KMS-11 (cell line): ENCODE measurements around the gene RASSF8.

ENCODE experiments used
- H2AFZ ChIP-seq: fragments of 200-600 bp; sonication (generic); 2 replicates; pipeline ENCODE4 v1.6.1; 2016; ENCODE audit warnings: antibody characterized with exemption, mixed run types, low read depth
- H3K27ac ChIP-seq: fragments of 200-600 bp; sonication (generic); 2 replicates; pipeline ENCODE4 v1.6.1; 2016; ENCODE audit warnings: mild to moderate bottlenecking, mixed run types
- H3K27me3 ChIP-seq: fragments of 200-600 bp; sonication (generic); 2 replicates; pipeline ENCODE4 v1.6.1; 2017; ENCODE audit warnings: mild to moderate bottlenecking, low read depth, mixed run types, moderate library complexity; ENCODE audit not compliant: insufficient read depth
- H3K36me3 ChIP-seq: fragments of 200-600 bp; sonication (generic); 2 replicates; pipeline ENCODE4 v1.6.1; 2017; ENCODE audit warnings: mild to moderate bottlenecking, mixed run types; ENCODE audit not compliant: insufficient read depth
- H3K4me1 ChIP-seq: fragments of 200-600 bp; sonication (generic); 2 replicates; pipeline ENCODE4 v1.6.1; 2016; ENCODE audit warnings: mild to moderate bottlenecking, low read depth, mixed run types; ENCODE audit not compliant: poor library complexity, severe bottlenecking
- H3K4me2 ChIP-seq: fragments of 200-600 bp; sonication (generic); 2 replicates; pipeline ENCODE4 v1.7.0; 2016; ENCODE audit warnings: mild to moderate bottlenecking, mixed run types
- H3K4me3 ChIP-seq: fragments of 200-600 bp; sonication (generic); IDR thresholded peaks from 2 replicates; pipeline ENCODE4 v1.6.1; 2017; ENCODE audit warnings: low read depth, low read length, mixed read lengths; ENCODE audit not compliant: insufficient read depth
- H3K79me2 ChIP-seq: fragments of 200-600 bp; sonication (generic); 2 replicates; pipeline ENCODE4 v1.6.1; 2016; ENCODE audit warnings: low read depth, mixed run types; ENCODE audit not compliant: insufficient read depth
- H3K9ac ChIP-seq: fragments of 200-600 bp; sonication (generic); 2 replicates; pipeline ENCODE4 v1.6.1; 2016; ENCODE audit warnings: mild to moderate bottlenecking, mixed run types
- H4K20me1 ChIP-seq: fragments of 200-600 bp; sonication (generic); 2 replicates; pipeline ENCODE4 v1.6.1; 2016; ENCODE audit warnings: mild to moderate bottlenecking, mixed run types; ENCODE audit not compliant: insufficient read depth
- TF ChIP-seq, protein P1 (sequence below): fragments of 200-600 bp; sonication (generic); conservative IDR thresholded peaks from 2 replicates; pipeline ENCODE4 v1.6.1; 2017; ENCODE audit warnings: low read depth, mild to moderate bottlenecking, antibody characterized with exemption, low read length, moderate library complexity, mixed read lengths

Gene RASSF8

DNA sequence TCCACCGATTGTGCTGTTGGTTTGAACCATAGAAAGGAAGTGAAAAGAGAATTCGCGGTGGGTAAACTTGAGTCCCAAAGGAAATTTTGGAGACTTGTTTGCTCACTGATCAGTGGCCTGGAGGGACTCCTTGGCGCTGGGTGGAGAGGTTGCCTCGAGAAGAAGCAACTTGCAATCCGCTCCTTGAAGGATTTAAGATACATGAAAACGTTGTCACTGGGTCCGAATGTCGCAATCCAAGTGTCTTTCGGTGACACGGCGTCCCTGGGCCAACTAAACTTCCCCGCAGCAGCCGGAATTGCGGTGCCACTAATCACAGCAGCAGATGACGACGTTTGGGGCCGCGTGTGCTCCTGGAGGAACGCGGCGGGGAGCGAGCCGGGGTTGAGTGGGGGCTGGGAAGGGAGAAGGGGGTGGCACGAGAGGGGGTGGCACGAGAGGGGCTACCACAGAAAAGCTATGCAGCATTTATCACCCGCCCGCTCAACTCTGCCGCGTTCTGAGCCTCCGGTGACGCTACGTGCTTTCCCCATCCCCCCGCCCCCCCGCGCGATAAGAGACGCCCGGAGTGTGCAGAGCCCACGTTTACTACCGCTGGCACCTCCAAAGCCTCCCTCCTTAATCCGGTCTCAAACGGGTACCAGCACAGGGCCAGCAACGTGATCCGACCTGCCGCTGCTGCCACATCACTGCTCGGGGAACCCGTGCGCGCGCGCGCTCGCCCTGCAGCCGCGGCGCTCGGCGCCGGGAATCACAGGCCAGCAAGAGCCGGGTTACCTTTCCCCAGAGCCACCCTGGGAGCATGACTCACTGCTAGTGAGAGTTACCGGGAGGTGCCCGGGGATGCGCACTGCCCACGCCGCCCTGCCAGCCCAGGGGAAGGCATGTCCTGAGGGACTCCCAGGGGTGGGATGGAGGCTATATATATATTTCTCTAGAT lies 167.2 kb downstream of the RASSF8 start:
- H2AFZ ChIP-seq: peak overlapping the region; percentile 66
- no peak overlapping the region for H3K4me3 ChIP-seq
- no peaks in the 10 kb centered on the region for H4K20me1 ChIP-seq
- H3K36me3 ChIP-seq: peaks cover 4% of the 10 kb centered on the region; the same call in 1 of the 2 replicates
- TF ChIP-seq, protein P1, sequence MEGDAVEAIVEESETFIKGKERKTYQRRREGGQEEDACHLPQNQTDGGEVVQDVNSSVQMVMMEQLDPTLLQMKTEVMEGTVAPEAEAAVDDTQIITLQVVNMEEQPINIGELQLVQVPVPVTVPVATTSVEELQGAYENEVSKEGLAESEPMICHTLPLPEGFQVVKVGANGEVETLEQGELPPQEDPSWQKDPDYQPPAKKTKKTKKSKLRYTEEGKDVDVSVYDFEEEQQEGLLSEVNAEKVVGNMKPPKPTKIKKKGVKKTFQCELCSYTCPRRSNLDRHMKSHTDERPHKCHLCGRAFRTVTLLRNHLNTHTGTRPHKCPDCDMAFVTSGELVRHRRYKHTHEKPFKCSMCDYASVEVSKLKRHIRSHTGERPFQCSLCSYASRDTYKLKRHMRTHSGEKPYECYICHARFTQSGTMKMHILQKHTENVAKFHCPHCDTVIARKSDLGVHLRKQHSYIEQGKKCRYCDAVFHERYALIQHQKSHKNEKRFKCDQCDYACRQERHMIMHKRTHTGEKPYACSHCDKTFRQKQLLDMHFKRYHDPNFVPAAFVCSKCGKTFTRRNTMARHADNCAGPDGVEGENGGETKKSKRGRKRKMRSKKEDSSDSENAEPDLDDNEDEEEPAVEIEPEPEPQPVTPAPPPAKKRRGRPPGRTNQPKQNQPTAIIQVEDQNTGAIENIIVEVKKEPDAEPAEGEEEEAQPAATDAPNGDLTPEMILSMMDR: no peak
- peak overlapping the region; percentile 99 for H3K4me2 ChIP-seq
- H3K79me2 ChIP-seq: peaks cover 35% of the 10 kb centered on the region
- peak overlapping the region; percentile 97 for H3K27ac ChIP-seq
- H3K4me1 ChIP-seq: peaks cover 18% of the 10 kb centered on the region
- H3K27me3 ChIP-seq: no peaks in the 10 kb centered on the region
- peak overlapping the region; percentile 90 for H3K9ac ChIP-seq

DNA sequence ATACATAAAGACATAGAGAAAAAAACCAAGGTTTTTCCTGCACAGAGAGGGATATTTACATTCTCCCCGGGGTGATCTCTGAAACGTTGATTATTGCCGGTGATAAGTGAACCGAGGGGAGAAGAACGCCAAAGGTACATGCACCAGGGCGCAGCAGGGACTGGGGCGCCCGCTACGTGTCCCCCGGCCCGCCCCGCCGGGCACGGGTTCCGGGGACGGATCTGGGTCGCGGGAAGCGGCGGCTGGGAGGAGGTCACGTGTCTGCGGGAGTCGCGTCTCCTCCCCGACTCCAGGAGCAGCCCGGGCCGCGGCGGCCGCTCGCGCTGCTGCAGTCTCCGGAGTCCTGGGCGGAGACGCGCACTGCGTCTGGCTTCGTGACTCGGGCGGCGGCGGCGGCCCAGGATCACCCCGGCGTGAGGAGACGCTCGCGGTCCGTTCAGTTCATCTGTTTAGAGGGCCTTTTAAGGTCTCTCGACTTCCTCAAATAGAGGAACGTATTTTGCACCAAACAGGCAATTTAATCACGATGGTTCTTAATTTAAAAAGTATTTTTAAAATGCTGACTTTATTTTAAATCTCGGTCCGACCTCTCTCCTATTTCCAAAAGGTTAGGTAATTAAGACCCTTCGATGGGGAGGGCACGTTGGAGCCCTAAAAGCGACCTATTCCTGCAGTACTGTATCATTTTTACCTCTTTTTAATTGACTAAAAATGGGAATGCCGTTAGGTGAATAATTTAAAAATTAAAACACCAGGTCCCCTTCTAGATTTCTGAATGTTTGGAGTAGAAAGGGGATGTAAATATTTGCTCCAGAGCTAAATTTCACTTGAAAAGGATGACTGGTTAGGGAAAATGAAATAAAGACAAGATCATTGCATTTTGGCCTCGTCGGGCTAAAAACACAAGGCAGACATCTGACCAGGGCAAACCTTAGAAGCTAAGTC lies 168.1 kb downstream of the RASSF8 start:
- no peaks in the 10 kb centered on the region for H4K20me1 ChIP-seq
- H3K27me3 ChIP-seq: no peaks in the 10 kb centered on the region
- peak overlapping the region; percentile 66 for H2AFZ ChIP-seq
- H3K9ac ChIP-seq: peak overlapping the region; percentile 90
- H3K4me1 ChIP-seq: peaks cover 18% of the 10 kb centered on the region
- peaks cover 26% of the 10 kb centered on the region for H3K79me2 ChIP-seq
- peak overlapping the region; percentile 99 for H3K4me2 ChIP-seq
- H3K4me3 ChIP-seq: no peak overlapping the region
- TF ChIP-seq, protein P1: no peak
- H3K27ac ChIP-seq: peak overlapping the region; percentile 97
- H3K36me3 ChIP-seq: peaks cover 4% of the 10 kb centered on the region; the same call in 1 of the 2 replicates

DNA sequence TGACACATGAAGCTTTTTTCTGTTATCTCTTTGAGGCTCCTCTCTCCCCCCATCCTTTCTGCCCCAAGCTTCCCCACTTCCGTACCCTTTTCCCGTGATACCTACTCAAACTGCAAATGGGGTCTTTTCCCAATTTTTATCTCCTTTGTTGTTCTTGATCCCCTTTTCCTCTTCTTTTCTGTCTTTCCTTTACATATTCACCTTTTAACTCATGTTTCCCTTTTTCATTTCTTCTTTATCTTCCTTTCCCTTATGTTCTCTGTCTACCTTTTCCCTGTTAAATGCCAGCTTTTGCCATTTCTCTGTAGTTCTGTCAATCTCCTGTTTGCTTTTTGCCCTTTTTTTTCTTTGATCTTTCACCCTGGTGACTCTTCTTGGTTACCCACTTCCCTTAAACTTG lies 168.9 kb downstream of the RASSF8 start:
- H4K20me1 ChIP-seq: no peaks in the 10 kb centered on the region
- H3K9ac ChIP-seq: peak overlapping the region; percentile 90; the same call in 1 of the 2 replicates
- H3K27me3 ChIP-seq: no peaks in the 10 kb centered on the region
- H3K4me3 ChIP-seq: no peak overlapping the region
- peak overlapping the region; percentile 99 for H3K4me2 ChIP-seq
- H3K36me3 ChIP-seq: peaks cover 4% of the 10 kb centered on the region; the same call in 1 of the 2 replicates
- H3K4me1 ChIP-seq: peaks cover 18% of the 10 kb centered on the region
- H3K27ac ChIP-seq: peak overlapping the region; percentile 97; the same call in 1 of the 2 replicates
- peaks cover 21% of the 10 kb centered on the region for H3K79me2 ChIP-seq
- TF ChIP-seq, protein P1: no peak
- H2AFZ ChIP-seq: peak overlapping the region; percentile 66

DNA sequence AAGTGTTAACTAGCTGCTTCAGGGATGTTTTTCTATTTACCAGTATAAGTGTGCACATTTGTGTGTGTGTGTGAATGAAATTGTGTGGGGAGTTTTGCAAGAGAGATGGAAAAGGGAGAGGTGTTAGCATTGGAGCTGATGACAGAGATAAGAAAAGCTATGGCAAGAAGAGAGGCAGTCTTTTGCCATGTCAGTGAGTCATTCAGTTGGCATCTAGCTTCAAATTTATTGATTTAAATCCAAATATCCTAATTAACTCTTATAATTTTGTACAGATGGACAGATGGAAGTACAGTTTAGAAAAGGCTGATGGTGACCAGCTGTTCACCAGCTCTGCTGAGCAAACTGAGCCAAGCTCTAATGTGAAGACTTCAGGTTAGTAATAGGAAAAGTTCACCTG lies 169.7 kb downstream of the RASSF8 start:
- peaks cover 18% of the 10 kb centered on the region for H3K4me1 ChIP-seq
- no peaks in the 10 kb centered on the region for H3K27me3 ChIP-seq
- H3K4me3 ChIP-seq: no peak overlapping the region
- no peak overlapping the region for H2AFZ ChIP-seq
- no peak overlapping the region for H3K27ac ChIP-seq
- H4K20me1 ChIP-seq: no peaks in the 10 kb centered on the region
- TF ChIP-seq, protein P1: no peak
- peaks cover 4% of the 10 kb centered on the region; the same call in 1 of the 2 replicates for H3K36me3 ChIP-seq
- peaks cover 16% of the 10 kb centered on the region for H3K79me2 ChIP-seq
- no peak overlapping the region; the same call in 1 of the 2 replicates for H3K9ac ChIP-seq
- H3K4me2 ChIP-seq: peak overlapping the region; percentile 99; the same call in 1 of the 2 replicates
